Osteoblast (primary cell): Measurements from ENCODE around the gene KREMEN1. TPM values are rescaled to one million over a fixed set of nuclear protein-coding genes. Genes with fewer than 3 reads are reported as not detected.

ENCODE experiments used
- DNase-seq: peaks from one replicate; pipeline ENCODE4 v3.0.0; 2011; ENCODE audit warnings: low spot score, mixed read lengths; ENCODE audit not compliant: insufficient read length; ENCODE audit errors: missing footprints
- H2AFZ ChIP-seq: 2 replicates; pipeline ENCODE4 v1.6.0; 2011; ENCODE audit warnings: mild to moderate bottlenecking, low read length
- H3K27ac ChIP-seq: 2 replicates; pipeline ENCODE4 v1.5.1; 2011; ENCODE audit warnings: mild to moderate bottlenecking, low read depth, low read length, moderate library complexity
- H3K27me3 ChIP-seq: 2 replicates; pipeline ENCODE4 v1.6.0; 2012; ENCODE audit warnings: mild to moderate bottlenecking, control low read depth, inconsistent platforms, low read length, moderate library complexity; ENCODE audit not compliant: insufficient read depth
- H3K36me3 ChIP-seq: 2 replicates; pipeline ENCODE4 v1.5.1; 2011; ENCODE audit warnings: mild to moderate bottlenecking, low read length, control low read depth, moderate library complexity; ENCODE audit not compliant: insufficient read depth
- H3K4me1 ChIP-seq: 2 replicates; pipeline ENCODE4 v1.5.1; 2011; ENCODE audit warnings: mild to moderate bottlenecking, low read length, control low read depth, moderate library complexity; ENCODE audit not compliant: insufficient read depth
- H3K4me2 ChIP-seq: 2 replicates; pipeline ENCODE4 v1.6.0; 2011; ENCODE audit warnings: mild to moderate bottlenecking, low read length; ENCODE audit not compliant: insufficient read depth
- H3K4me3 ChIP-seq: fragments of 200-600 bp; sonication (generic); 3 replicates; pipeline ENCODE4 v1.5.1; 2012; ENCODE audit warnings: mild to moderate bottlenecking, low read length, inconsistent platforms; ENCODE audit not compliant: insufficient read depth
- H3K79me2 ChIP-seq: 2 replicates; pipeline ENCODE4 v1.6.0; 2012; ENCODE audit warnings: mild to moderate bottlenecking, low read length, control low read depth, inconsistent platforms; ENCODE audit not compliant: insufficient read depth
- H3K9me3 ChIP-seq: 2 replicates; pipeline ENCODE4 v1.5.1; 2011; ENCODE audit warnings: low read depth, low read length, control low read depth
- H4K20me1 ChIP-seq: 2 replicates; pipeline ENCODE4 v1.6.0; 2012; ENCODE audit warnings: mild to moderate bottlenecking, low read length, control low read depth; ENCODE audit not compliant: insufficient read depth
- CTCF ChIP-seq: IDR thresholded peaks from 2 replicates; pipeline ENCODE4 v1.5.1; 2011; ENCODE audit warnings: mild to moderate bottlenecking, low read depth, low read length, moderate library complexity; ENCODE audit errors: extremely low read depth
- total RNA-seq: library from RNA; depleted of rRNA; stranded (reverse); fragments of >200 nt; gene quantifications from 2 replicates; pipeline ENCODE4 v1.2.3, GENCODE V29; 2012

Gene KREMEN1
- total RNA-seq, 1 donor: 6.5 TPM

GRCh38 chr22:29138556-29139305 is 65.9 kb downstream of the KREMEN1 start:
- H3K4me3 ChIP-seq: no peak overlapping the region
- H3K9me3 ChIP-seq: no peaks in the 10 kb centered on the region
- no peak for DNase-seq

GRCh38 chr22:29139965-29140782 is 67.3 kb downstream of the KREMEN1 start:
- Histone ChIP-seq H3K27ac (no peak overlapping the region), H3K36me3 (no peaks in the 10 kb centered on the region), H3K79me2 (no peaks in the 10 kb centered on the region), H3K4me1 (peaks cover 3% of the 10 kb centered on the region), H3K9me3 (no peaks in the 10 kb centered on the region), H3K27me3 (no peaks in the 10 kb centered on the region), H4K20me1 (no peaks in the 10 kb centered on the region), H2AFZ (no peak overlapping the region), H3K4me3 (no peak overlapping the region), H3K4me2 (peak overlapping the region; percentile 32)
- DNase-seq: no peak
- no peak for TF ChIP-seq CTCF

More at GRCh38 chr22:29138556-29139305, 65.9 kb downstream of the KREMEN1 start:
- Histone ChIP-seq H3K36me3 (no peaks in the 10 kb centered on the region), H3K79me2 (no peaks in the 10 kb centered on the region), H3K27me3 (no peaks in the 10 kb centered on the region), H3K27ac (no peak overlapping the region), H3K4me1 (peaks cover 3% of the 10 kb centered on the region), H3K4me2 (no peak overlapping the region), H2AFZ (no peak overlapping the region), H4K20me1 (no peaks in the 10 kb centered on the region)
- no peak for TF ChIP-seq CTCF

- DNase-seq: no peak
- TF ChIP-seq CTCF: no peak
- Histone ChIP-seq H4K20me1 (no peaks in the 10 kb centered on the region), H3K79me2 (no peaks in the 10 kb centered on the region), H3K27ac (no peak overlapping the region), H3K4me1 (peaks cover 3% of the 10 kb centered on the region), H2AFZ (no peak overlapping the region), H3K36me3 (no peaks in the 10 kb centered on the region), H3K4me3 (no peak overlapping the region), H3K27me3 (no peaks in the 10 kb centered on the region), H3K4me2 (no peak overlapping the region), H3K9me3 (no peaks in the 10 kb centered on the region)
Observed at GRCh38 chr22:29141078-29141688, 68.3 kb downstream of the KREMEN1 start.

GRCh38 chr22:29142116-29142515 is 69.3 kb downstream of the KREMEN1 start:
- no peak overlapping the region for H3K4me3 ChIP-seq
- H3K36me3 ChIP-seq: no peaks in the 10 kb centered on the region
- H4K20me1 ChIP-seq: no peaks in the 10 kb centered on the region
- H2AFZ ChIP-seq: no peak overlapping the region
- peaks cover 3% of the 10 kb centered on the region for H3K4me1 ChIP-seq
- no peak for DNase-seq
- H3K27ac ChIP-seq: no peak overlapping the region
- H3K4me2 ChIP-seq: no peak overlapping the region
- H3K9me3 ChIP-seq: no peaks in the 10 kb centered on the region
- no peak for TF ChIP-seq CTCF
- no peaks in the 10 kb centered on the region for H3K79me2 ChIP-seq
- no peaks in the 10 kb centered on the region for H3K27me3 ChIP-seq
